H1 (cell line): ENCODE data around the gene ZNF560. TPM values are rescaled to one million over a fixed set of nuclear protein-coding genes. Genes with fewer than 3 reads are reported as not detected.

Experiments used
- SIN3A ChIP-seq, 2 experiments: IDR thresholded peaks in 1 of 2; conservative IDR thresholded peaks in 1 of 2; 2 replicates each; pipeline ENCODE4 v1.6.1; 2011 to 2012; ENCODE audit warnings: low read length in 2 of 2, improper control_type of control experiment in 1 of 2, low read depth in 1 of 2, mild to moderate bottlenecking in 1 of 2
- polyA plus RNA-seq, 7 experiments: library from polyadenylated mRNA; depleted of rRNA in 3 of 7; stranded (reverse) in 5 of 7; unstranded in 2 of 7; fragments of >200 nt in 5 of 7; fragments of 200-250 nt in 2 of 7; gene quantifications; 1 replicate in 5 of 7; 2 replicates in 1 of 7; 4 replicates in 1 of 7; pipeline versions ENCODE4 v1.2.1 to v1.2.3, GENCODE V29; 2011 to 2013; ENCODE audit warnings: missing spikeins in 2 of 7, mixed read lengths in 2 of 7
- total RNA-seq: library from RNA; stranded (reverse); fragmentation: NEBNext Ultra II Directional; extraction: Animal tissue kit (Norgen Biotek cat#: 25700); gene quantifications from 2 replicates; pipeline ENCODE4 v1.2.1, GENCODE V29; 2021

ZNF560 gene
- total and polyA plus RNA-seq, 2 of the 8 experiments (the other 6 are each of a cell fraction or from before 2014, with no cell fraction given), result 0.02 TPM; not detected in 1

GRCh38 chr19:9494096-9494495 is 4.3 kb downstream of the ZNF560 start (continued):
- TF ChIP-seq SIN3A (conservative IDR thresholded peaks at IDR 0.05 in 1 of 2, IDR thresholded peaks at IDR 0.05 in 1 of 2; ENCODE audit: low read depth in 1 of 2, low read length in 2 of 2), result no peak
